ENCODE data around the gene RTL1. TPM values are rescaled to one million over a fixed set of nuclear protein-coding genes. Genes with fewer than 3 reads are reported as not detected.

The RTL1 gene
- polyA plus RNA-seq, 1 donor: 60.5 TPM

DNA sequence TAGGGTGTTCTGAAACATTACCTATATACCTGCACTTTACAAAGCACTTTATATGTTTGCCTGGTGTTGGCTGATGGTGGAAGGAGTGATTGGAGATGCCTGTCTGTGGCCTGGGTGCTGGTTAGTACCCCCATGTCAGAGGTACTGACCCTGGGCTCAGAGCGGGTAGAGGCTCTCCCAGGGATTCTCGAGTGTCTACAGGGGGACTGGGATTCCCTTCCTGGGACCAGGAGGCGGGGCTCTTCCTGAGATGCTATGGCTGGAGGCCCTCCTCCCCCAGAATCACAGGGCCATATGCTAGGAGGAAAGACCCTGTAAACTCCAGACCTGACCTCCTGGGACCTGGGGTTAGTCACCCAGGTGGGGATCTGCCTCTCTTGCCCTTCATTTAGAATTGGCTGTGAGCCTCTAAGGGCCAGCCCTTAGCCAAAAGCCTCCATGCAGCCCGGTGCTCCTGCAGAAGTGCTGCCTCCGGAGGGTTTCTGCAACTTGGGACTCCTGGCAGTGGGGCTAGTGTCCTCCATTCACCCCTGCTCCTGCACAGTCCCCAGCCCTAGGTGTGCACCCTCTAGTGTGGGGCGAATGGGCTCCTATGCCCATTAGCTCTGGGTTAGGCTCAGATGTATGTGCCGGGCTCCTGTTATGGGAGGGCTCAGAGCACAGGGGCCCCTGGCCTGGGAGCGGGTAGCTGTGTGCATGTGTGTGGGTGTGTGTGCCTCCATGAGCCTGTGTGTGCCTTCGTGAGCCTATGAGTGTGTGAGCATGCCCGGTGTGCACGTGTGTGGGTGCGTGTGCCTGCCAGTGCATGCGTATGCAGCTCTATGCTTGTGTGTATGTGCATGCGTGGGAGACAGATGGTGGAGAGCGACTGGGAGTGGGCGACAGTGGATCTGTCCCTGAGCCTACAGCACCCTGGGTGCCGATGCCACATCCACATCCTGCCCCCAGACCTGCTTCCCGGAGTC, 36.6 kb downstream of the RTL1 start:
- DNase-seq (ENCODE audit: low read depth): no peak

DNA sequence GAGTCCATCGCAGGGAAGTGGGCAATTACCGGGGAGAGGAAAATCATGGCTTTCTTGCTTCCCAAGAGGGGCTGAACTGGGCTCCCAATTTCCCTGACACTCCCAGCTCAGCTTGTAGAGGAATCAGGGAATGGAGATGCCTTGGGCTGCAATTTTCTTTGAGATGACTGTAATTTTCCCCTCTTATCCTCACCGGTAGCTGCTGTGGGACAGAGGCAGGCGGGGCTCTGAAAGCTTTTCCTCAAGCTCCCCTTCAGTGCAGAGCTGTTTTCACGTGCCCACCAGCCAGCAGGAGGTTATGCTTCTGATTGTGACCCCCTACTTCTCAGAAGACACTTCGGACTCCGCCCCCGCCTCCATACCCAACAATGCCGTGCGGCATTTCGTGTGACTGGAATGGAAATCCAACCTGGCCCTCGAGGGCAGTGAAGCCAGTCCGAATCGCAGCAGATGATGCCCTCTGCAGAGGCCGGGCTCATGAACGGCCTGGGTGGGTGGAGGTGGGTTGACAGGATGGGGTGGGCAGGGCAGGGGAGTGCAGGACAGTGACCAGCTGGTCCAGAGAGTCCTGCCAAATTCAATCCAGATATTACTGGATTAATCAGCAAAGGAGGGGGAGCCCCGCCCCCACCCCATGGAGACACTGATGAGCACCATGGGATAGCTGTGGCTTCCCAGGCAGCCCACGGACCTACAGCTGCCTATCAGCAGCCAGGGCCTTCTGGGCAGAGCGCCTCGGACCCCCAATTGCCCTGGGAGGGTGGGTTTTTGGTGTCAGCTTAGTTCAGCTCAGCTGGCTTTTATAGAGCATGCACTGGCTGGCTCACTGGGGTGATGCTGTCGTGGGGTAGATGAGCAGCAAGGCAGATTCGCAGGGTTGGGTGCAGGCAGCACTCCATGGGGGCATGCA, 37.6 kb downstream of the RTL1 start:
- DNase-seq (ENCODE audit: low read depth): no peak

DNA sequence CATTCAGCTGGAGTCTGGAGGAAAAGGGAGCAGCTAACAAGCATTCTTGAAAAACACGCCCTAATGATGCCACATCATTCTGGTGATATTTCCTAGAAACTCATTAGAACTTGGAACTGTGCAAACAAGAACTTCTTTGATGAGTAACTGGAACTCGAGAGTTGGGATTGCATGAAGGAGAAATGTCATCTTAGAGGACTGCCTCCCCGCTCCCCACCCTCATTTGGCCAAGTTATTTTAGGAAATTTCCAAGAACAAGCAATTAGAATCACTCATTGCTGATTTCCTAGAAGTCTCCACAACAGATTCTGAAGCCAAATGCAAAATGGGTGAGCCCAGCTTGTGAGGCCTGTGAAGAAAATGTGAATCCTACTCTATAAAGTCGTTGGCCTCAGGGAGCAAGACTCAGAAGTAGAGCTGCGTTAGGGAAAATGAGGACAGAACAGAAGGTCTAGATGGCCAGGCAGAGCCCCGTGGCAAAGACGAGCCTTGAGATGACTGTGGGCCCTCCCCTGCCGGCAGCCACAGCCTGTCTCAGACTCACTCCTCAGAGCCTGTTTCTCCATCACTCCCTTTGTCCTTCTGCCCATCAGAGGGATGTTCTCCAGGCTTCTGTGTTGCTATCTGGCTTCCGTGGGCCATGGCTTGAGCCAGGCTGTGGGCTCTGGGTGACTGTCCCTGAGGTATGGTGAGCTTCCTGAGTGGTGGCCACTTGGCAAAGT, 38.4 kb downstream of the RTL1 start:
- no peak for DNase-seq (ENCODE audit: low read depth)

DNA sequence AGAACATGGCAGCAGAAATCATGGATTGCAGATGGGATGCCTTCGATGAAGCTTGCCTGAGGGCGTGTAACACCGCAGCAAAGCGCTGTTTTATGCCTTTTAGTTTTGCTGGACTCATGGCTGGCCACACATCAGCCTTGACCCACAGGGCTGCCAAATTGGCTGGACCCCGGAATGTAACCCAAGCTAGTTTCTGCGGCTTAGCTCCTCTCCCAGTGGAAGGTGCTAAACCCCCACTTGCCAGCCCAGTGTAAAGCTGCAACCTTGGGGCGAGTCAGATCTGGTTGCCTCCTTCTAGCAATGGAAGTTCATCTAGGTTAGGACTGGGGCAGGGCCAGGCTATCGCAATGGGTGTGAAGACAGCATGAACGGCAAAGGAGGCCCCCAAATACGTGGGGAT, 39.3 kb downstream of the RTL1 start:
- DNase-seq (ENCODE audit: low read depth): no peak

GRCh38 chr14:100862793-100863192, 40.7 kb downstream of the RTL1 start:
- no peak for DNase-seq (ENCODE audit: low read depth)

DNA sequence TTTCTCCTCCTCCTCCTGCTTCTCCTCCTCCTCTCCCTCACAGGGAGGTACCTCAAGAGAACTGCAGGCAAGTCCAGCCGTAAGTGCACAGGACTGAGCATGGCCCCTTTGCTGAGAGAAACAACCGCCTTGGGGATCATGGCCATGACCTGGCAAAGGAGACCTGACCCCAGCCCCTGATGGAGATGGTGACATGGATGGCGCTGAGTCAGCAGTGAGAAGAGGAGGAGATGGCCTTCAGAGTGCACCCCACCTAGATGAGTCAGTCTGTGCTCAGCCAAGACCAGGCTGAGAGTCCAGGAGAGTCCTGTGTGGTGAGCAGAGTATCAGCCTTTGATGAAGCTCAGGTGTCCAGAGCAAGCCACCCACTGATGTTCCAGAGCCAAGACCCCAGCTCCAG, 41.2 kb downstream of the RTL1 start:
- DNase-seq (ENCODE audit: low read depth): no peak

DNA sequence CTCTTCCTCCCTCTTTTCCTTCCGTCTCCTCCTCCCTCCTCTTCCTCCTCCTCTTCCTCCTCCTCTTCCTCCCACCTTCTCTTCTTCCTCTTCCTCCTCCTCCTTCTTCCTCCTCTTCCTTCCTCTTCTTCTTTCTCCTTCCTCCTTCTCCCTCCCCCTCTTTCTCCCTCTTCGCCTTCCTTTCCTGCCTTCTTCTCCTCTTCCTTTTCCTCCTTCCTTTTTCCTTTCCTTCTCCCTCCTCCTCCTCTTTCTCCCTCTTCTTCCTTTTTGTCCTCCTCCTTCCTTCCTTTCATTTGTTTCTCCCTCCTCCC, 41.6 kb downstream of the RTL1 start:
- DNase-seq (ENCODE audit: low read depth): no peak

DNA sequence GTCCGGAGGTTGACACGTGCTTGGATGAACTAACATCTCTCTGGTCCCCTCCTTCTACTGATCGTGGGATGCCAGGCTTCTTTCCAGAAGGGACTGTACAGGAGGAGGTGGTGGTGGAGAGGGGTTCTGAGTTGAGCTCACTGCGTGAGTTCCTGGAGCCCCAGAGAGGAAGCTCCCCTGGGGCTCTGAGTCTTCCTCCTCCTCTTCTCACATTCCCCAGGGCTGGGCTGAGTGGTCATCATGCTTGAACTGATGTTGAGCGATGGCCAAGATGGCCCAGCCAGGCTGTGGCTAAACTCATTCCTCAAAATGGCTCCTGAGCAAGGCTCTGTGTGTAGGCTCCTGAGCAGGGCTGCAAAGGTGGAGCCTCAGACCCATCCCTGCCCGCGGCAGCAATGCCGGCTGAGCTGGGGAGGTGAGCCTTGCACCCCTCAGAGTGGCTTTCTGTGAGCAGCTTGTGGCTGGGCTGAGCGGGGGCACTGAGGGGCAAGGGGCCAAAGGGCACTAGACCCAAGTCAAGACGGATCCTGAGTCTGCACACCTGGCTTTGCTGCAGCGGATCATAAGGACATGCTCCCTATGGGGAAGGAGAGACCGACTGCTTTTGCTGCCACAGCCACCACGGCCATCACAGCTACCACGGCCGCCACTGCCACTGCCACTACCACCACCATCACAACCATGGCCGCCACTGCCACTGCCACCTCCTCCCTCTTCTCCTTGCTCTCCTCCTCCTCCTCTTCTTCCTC, 42.2 kb downstream of the RTL1 start:
- DNase-seq (ENCODE audit: low read depth): no peak

- no peak for DNase-seq (ENCODE audit: low read depth)
Observed at GRCh38 chr14:100860556-100861187, 42.9 kb downstream of the RTL1 start.

- DNase-seq (ENCODE audit: low read depth): no peak
Observed at GRCh38 chr14:100859781-100860180, 43.7 kb downstream of the RTL1 start.

- no peak for DNase-seq (ENCODE audit: low read depth)
Observed at GRCh38 chr14:100858838-100859220, 44.7 kb downstream of the RTL1 start.

DNA sequence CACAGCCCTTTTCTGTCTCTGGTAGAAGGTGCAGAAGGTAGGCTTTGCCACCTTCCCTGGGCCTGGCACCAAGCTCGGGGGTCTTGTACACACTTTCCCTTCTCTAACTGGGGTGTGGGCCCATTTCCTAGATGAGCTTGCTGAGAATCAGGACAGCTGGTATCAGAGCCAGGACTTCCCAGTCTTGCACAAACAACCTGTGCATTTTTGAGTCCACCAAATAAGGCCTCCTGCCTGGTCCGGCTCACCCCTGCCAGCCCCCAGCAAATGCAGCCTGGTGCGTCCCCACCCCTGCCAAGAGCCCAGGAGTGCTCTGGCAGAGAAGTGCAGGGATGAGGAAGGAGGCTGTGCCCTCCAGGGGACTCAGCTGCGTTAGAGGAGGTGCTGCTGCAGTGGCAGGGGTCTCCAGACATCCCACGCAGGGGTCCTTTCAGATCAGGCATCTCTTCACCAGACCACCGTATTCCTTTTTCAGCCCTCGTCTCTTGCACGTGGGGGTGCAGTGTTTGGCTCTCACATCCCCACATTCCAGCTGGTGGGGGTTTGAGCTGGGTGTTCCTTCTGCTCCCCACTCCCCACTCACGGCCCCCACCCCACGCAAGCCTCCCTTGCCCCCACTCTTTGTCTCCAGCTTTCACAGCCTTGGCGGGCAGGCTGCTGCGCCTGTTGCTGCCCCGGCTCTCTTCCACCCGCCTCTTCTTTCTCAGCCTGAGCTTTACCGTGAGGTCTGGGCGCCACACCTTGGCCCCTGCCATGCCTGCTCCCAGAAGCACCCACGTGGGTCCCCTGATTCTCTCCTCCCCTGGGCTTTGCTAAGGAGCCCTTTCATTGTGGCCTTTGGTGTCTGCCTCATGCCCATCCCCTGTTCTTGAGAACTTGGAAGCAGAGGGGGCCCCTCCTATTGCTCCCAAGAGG, 45.3 kb downstream of the RTL1 start:
- DNase-seq (ENCODE audit: low read depth): no peak

DNA sequence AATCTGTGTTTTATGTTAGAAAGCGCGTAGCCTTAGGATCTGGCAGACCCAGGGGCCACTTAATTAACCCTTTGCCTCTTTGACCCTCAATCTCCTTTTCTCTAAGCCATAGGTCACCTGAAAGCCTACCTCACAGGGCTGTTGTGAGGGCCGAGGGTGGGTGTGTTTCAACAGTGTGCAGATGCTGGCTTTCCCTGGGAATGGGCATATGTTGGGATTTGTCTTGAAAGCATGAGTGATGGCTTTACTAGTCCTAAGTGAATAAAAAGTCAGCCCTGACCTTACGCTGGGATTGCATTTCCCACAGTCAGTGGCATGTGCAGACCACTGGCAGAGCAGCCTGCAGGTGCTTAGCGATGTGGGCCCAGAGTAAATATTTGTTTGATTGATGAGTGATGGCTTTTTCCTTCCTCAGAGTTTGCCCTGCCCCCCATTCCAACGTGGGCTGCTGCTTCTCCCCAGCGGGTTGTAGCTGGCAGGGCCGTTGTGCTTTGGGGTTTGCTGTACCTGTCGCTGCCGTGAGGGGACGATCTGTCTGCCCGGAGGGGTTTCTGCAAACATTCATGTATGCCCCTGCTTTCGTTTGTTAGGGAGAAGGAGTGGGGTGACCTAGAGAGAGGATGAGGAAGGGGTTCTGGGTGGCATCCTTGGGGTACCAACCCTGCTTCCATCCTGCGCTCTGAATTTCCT, 46.1 kb downstream of the RTL1 start:
- no peak for DNase-seq (ENCODE audit: low read depth)

GRCh38 chr14:100856056-100856950, 47.2 kb downstream of the RTL1 start:
- DNase-seq (ENCODE audit: low read depth): no peak

GRCh38 chr14:100855256-100855930, 48.1 kb downstream of the RTL1 start:
- no peak for DNase-seq (ENCODE audit: low read depth)

GRCh38 chr14:100854435-100854834, 49.1 kb downstream of the RTL1 start:
- DNase-seq (ENCODE audit: low read depth): no peak

- DNase-seq (ENCODE audit: low read depth): no peak
Observed at GRCh38 chr14:100851946-100852620, 51.4 kb downstream of the RTL1 start.

Measured in forelimb muscle (tissue), 1 donor.